NB4 (cell line): ENCODE measurements around the gene RASGRP2.

Source experiments
- DNase-seq: peaks from one replicate; pipeline ENCODE4 v3.0.0; 2010; ENCODE audit warnings: low read depth
- H3K4me3 ChIP-seq: one replicate; pipeline ENCODE4 v1.5.1; 2011; ENCODE audit warnings: mild to moderate bottlenecking, low read depth, low read length, moderate library complexity
- CTCF ChIP-seq: IDR thresholded peaks from one replicate; pipeline ENCODE4 v1.5.1; 2012; ENCODE audit warnings: low read depth, low read length
- MYC ChIP-seq: IDR thresholded peaks from 2 replicates; pipeline ENCODE4 v1.6.1; 2011; ENCODE audit warnings: low read depth, low read length
- POLR2A ChIP-seq: IDR thresholded peaks from 2 replicates; pipeline ENCODE4 v1.6.1; 2011; ENCODE audit warnings: mild to moderate bottlenecking; ENCODE audit not compliant: insufficient read length; ENCODE audit errors: extremely low read depth
- TF ChIP-seq, protein P1 (sequence below): IDR thresholded peaks from 2 replicates; pipeline ENCODE4 v1.6.1; 2011; ENCODE audit warnings: low read depth, low read length

RASGRP2 gene

DNA sequence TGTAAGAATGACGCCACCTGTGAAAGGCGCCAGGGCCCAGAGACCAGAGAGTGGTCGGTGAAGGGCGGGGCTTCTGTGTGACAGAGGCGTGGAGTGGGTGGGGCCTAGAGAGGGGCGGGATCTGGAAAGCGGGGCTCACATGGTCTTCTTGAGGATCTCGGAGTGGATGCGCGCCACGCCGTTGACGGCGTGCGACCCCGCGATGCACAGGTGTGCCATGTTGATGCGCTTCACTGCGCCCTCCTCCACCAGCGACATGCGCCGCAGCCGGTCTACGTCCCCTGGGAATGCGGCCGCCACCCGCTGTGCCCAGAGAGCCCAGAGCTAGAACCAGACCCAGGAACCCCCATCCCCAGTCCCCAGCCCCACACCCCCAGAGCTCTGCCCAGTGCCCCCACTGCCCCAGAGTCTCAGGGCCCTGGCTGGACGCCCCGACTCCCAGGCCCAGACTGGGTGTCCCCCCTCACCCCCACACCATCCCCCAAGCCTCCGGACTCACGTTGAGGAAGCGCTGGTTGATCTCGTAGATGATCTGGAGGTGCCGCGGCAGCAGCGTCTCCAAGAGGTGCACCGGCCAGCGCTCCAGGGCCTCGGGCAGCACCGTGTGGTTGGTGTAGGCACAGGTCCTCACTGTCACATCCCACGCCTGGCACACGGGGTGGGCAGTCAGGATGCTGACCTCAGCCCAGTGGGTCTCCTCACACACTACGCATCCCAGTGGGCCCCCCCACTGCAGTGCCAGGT is 9.6 kb upstream of the RASGRP2 start:
- no peak overlapping the region for H3K4me3 ChIP-seq
- no peak for TF ChIP-seq POLR2A
- TF ChIP-seq MYC, result no peak
- TF ChIP-seq CTCF, result no peak
- no peak for DNase-seq

- H3K4me3 ChIP-seq, result no peak overlapping the region
- TF ChIP-seq CTCF (no peak), POLR2A (no peak), MYC (no peak)
- TF ChIP-seq, protein P1, sequence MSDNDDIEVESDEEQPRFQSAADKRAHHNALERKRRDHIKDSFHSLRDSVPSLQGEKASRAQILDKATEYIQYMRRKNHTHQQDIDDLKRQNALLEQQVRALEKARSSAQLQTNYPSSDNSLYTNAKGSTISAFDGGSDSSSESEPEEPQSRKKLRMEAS, result no peak
- DNase-seq, result no peak
Observed at GRCh38 chr11:64753019-64753379, 9.1 kb upstream of the RASGRP2 start.

GRCh38 chr11:64752175-64752970 is 8.4 kb upstream of the RASGRP2 start:
- TF ChIP-seq POLR2A (no peak), MYC (no peak), CTCF (no peak)
- TF ChIP-seq, protein P1, result no peak
- H3K4me3 ChIP-seq, result no peak overlapping the region
- DNase-seq, result no peak

GRCh38 chr11:64751580-64751979 is 7.6 kb upstream of the RASGRP2 start:
- DNase-seq, result no peak
- H3K4me3 ChIP-seq, result no peak overlapping the region
- TF ChIP-seq MYC (no peak), POLR2A (no peak), CTCF (no peak)
- TF ChIP-seq, protein P1, result no peak

GRCh38 chr11:64751136-64751535 is 7.2 kb upstream of the RASGRP2 start:
- H3K4me3 ChIP-seq, result no peak overlapping the region
- TF ChIP-seq, protein P1, result no peak
- TF ChIP-seq POLR2A, result no peak
- TF ChIP-seq CTCF, result no peak
- TF ChIP-seq MYC, result no peak
- no peak for DNase-seq
